ENCODE measurements around the gene ZDHHC24.

DNA sequence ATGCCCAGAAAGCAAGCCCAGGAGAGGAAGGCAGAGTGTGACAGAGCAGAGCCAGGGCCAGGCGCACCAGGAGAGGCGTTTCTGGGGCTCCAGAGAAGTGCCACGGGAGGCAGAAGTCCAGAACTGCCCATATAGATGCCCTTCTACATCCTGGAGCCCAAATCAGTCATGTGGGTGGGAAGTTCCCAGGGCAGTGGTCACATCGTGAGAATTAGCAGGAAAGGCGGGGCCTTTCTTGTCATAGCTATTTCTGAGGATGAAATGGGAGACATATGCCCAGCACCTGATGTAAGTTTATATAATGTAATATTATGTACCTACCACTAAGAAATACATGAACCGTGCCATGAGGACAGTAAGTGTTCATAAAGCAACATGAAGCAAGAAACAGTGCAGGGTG, 13.1 kb downstream of the ZDHHC24 start:
- TF ChIP-seq, protein P1, sequence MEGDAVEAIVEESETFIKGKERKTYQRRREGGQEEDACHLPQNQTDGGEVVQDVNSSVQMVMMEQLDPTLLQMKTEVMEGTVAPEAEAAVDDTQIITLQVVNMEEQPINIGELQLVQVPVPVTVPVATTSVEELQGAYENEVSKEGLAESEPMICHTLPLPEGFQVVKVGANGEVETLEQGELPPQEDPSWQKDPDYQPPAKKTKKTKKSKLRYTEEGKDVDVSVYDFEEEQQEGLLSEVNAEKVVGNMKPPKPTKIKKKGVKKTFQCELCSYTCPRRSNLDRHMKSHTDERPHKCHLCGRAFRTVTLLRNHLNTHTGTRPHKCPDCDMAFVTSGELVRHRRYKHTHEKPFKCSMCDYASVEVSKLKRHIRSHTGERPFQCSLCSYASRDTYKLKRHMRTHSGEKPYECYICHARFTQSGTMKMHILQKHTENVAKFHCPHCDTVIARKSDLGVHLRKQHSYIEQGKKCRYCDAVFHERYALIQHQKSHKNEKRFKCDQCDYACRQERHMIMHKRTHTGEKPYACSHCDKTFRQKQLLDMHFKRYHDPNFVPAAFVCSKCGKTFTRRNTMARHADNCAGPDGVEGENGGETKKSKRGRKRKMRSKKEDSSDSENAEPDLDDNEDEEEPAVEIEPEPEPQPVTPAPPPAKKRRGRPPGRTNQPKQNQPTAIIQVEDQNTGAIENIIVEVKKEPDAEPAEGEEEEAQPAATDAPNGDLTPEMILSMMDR (conservative IDR thresholded peaks at IDR 0.05; ENCODE audit: low read length), result no peak
- TF ChIP-seq EZH2phosphoT487 (IDR thresholded peaks at IDR 0.05; ENCODE audit: borderline replicate concordance, low read depth, low read length), result no peak

All from OCI-LY7 (cell line).